Heart left ventricle (tissue), 16 donors: ENCODE measurements around the gene RPS6KA5. TPM values are rescaled to one million over a fixed set of nuclear protein-coding genes. Genes with fewer than 3 reads are reported as not detected.

Experiments used
- ATAC-seq, 4 donors: fragments of 200-7000 bp; cut with Tn5 transposase; one replicate each; pipeline ENCODE4 v1.9.1; 2020 to 2022; ENCODE audit warnings: moderate library complexity in 4 of 4, mild to moderate bottlenecking in 3 of 4, moderate number of reproducible peaks in 1 of 4
- DNase-seq, 5 donors: peaks; one replicate each; pipeline ENCODE4 v3.0.0-alpha.2; 2020
- H3K27ac ChIP-seq, 12 donors: fragments of 200-600 bp; sonication (generic) in 4 of 12; one replicate each; pipeline versions ENCODE4 v1.5.0 to v1.8.0; 2016 to 2022; ENCODE audit warnings: mild to moderate bottlenecking in 2 of 12
- H3K27me3 ChIP-seq, 9 donors: fragments of 200-600 bp; sonication (generic) in 2 of 9; one replicate each; pipeline versions ENCODE4 v1.5.1 to v1.8.0; 2016 to 2022; ENCODE audit warnings: mild to moderate bottlenecking in 3 of 9
- H3K36me3 ChIP-seq, 9 donors: fragments of 200-600 bp; sonication (generic) in 2 of 9; one replicate each; pipeline versions ENCODE4 v1.5.0 to v1.8.0; 2018 to 2022; ENCODE audit warnings: mild to moderate bottlenecking in 2 of 9
- H3K4me1 ChIP-seq, 12 donors: fragments of 200-600 bp; sonication (generic) in 4 of 12; one replicate each; pipeline versions ENCODE4 v1.5.0 to v1.8.0; 2016 to 2022; ENCODE audit warnings: mild to moderate bottlenecking in 3 of 12
- H3K4me3 ChIP-seq, 12 donors: fragments of 200-600 bp; sonication (generic) in 4 of 12; one replicate each; pipeline versions ENCODE4 v1.5.0 to v1.8.0; 2017 to 2022; ENCODE audit warnings: mild to moderate bottlenecking in 9 of 12, moderate library complexity in 4 of 12
- H3K9me3 ChIP-seq, 12 donors: fragments of 200-600 bp; sonication (generic) in 4 of 12; one replicate each; pipeline versions ENCODE4 v1.5.0 to v1.8.0; 2016 to 2022; ENCODE audit warnings: mild to moderate bottlenecking in 1 of 12
- POLR2A ChIP-seq, 2 donors: fragments of 450-650 bp; IDR thresholded peaks; one replicate each; pipeline ENCODE4 v1.6.1; 2017; ENCODE audit warnings: antibody characterized with exemption in 2 of 2, mild to moderate bottlenecking in 2 of 2, moderate library complexity in 2 of 2
- WGBS, 4 donors: extraction: QIAGEN DNeasy Blood & Tissue Kit in 2 of 4; methylation state at CpG; one replicate each; pipeline versions ENCODE4 v1.1.5 to v1.1.7; 2013 to 2018; 5-methylcytosine and 5-hydroxymethylcytosine counted together
- intact Hi-C, 10 donors: fragments of 100-400 bp; cut with DNase I; formaldehyde crosslinking; loops; one replicate each; pipeline versions ENCODE4 v1.11.1 to v1.14.2; 2022
- polyA plus RNA-seq, 2 donors: library from polyadenylated mRNA; stranded (reverse); fragments of 200-250 nt; gene quantifications; one replicate each; pipeline ENCODE4 v1.2.3, GENCODE V29; 2013
- total RNA-seq, 9 donors: library from RNA; depleted of rRNA in 2 of 9; stranded (reverse); fragments of >200 nt in 2 of 9; fragmentation: NEBNext Ultra II Directional in 3 of 9; extraction: Animal tissue kit (Norgen Biotek cat#: 25700) in 3 of 9; gene quantifications; one replicate each; pipeline versions ENCODE4 v1.1.0 to v1.2.4, GENCODE V29; 2016 to 2023
- TF ChIP-seq, protein P1 (sequence below), 12 donors: fragments of 200-600 bp; sonication (generic) in 4 of 12; IDR thresholded peaks; one replicate each; pipeline versions ENCODE4 v1.5.0 to v1.8.0; 2018 to 2022; ENCODE audit warnings: antibody characterized with exemption in 12 of 12, mild to moderate bottlenecking in 5 of 12
- donor health status: ischemic (EF 13 %, LVEDD 7.1; RV severe dilation, severe dysfunction).
- donor health status: healthy with polysubstance abuse.
- donor health status: DM: no; HTN: yes; CAD: no.
- donor health status: DM: no; HTN: no; CAD: no.
- donor health status: ischemic (EF 25% LVEDD 6.9; RV normal size, moderate dysfunction).
- donor health status: ischemic (EF 25% LVEDD 5.7; RV mildly dilated, moderate dysfunction).
- donor health status: healthy.
- donor health status: DM: yes; HTN: yes; CAD: no.
- donor health status: ischemic (EF 35%, LVEDD 5.7; RV mildly dilated, moderate dysfunction).
- donor health status: nonischemic (EF 11% LVEDD 7.7; RV severe dilation, severe dysfunction).
- donor health status: DM: yes; HTN: yes; CAD: no.
- donor health status: PGD.
- donor health status: ischemic (EF 29% LVEDD 5.4; RV normal size, mild dysfunction).
- donor health status: nonischemic (EF 23%, LVEDD 6.1; RV moderate dilation, normal function).

Gene RPS6KA5
- total and polyA plus RNA-seq, 11 donors: 0.72 to 13.3 (median 8.5) TPM

DNA sequence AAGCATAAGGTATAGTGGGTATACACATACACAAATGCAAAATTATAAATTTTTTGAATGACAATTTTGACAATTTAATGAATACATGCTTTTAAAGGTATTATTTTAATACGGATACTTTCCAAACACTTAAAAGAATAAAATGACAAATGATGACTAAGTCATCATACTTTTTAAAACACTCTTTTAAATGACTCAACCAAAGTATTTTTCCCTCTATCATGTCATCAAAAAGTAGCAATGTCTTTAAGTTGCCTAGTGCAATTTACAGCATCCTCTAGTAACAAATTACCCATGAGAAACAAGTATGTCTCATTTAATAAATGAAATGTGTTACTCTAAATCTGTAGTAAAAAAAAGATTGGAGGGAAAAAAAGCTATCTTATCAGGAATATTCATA, 73.3 kb downstream of the RPS6KA5 start:
- ATAC-seq: no peak
- 92 to 99% (median 96%) methylated on average over 1 of the region's 1 CpG for WGBS, 4 donors
- H3K4me3 ChIP-seq: no peak overlapping the region
- H3K27me3 ChIP-seq: no peaks in the 10 kb centered on the region
- H3K4me1 ChIP-seq: no peaks in the 10 kb centered on the region
- TF ChIP-seq POLR2A (IDR thresholded peaks at IDR 0.05): no peak
- TF ChIP-seq, protein P1, sequence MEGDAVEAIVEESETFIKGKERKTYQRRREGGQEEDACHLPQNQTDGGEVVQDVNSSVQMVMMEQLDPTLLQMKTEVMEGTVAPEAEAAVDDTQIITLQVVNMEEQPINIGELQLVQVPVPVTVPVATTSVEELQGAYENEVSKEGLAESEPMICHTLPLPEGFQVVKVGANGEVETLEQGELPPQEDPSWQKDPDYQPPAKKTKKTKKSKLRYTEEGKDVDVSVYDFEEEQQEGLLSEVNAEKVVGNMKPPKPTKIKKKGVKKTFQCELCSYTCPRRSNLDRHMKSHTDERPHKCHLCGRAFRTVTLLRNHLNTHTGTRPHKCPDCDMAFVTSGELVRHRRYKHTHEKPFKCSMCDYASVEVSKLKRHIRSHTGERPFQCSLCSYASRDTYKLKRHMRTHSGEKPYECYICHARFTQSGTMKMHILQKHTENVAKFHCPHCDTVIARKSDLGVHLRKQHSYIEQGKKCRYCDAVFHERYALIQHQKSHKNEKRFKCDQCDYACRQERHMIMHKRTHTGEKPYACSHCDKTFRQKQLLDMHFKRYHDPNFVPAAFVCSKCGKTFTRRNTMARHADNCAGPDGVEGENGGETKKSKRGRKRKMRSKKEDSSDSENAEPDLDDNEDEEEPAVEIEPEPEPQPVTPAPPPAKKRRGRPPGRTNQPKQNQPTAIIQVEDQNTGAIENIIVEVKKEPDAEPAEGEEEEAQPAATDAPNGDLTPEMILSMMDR (IDR thresholded peaks at IDR 0.05): no peak
- no peaks in the 10 kb centered on the region for H3K36me3 ChIP-seq
- H3K9me3 ChIP-seq: no peaks in the 10 kb centered on the region
- intact Hi-C loops: no loop called here
- no peak for DNase-seq
- H3K27ac ChIP-seq: no peak overlapping the region

DNA sequence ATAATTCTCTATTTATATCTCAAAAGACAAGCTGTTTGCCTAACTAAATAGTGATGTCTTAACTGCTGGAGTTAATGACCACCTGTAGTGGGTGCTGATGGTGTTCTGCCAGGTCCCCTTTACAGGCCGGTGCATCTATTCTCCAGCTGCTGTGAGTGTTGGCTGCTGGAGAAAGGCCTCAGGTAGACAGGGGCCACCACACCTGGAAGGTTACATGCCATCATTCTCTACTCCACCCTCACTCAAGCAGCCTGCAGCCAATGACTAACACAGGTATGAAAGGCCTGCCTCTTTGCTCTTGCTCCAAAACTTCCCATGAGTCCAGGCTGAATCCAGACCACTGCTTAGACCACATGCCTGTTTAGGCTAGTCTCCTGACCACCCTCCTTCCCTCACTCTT, 73.9 kb downstream of the RPS6KA5 start:
- H3K27me3 ChIP-seq: no peaks in the 10 kb centered on the region
- no peak overlapping the region for H3K27ac ChIP-seq
- no peaks in the 10 kb centered on the region for H3K4me1 ChIP-seq
- DNase-seq (no peak), ATAC-seq (no peak)
- 79 to 90% (median 84%) methylated on average over 1 of the region's 1 CpG for WGBS, 4 donors
- H3K4me3 ChIP-seq: no peak overlapping the region
- H3K9me3 ChIP-seq: no peaks in the 10 kb centered on the region
- intact Hi-C loops: no loop called here
- TF ChIP-seq, protein P1 (IDR thresholded peaks at IDR 0.05): no peak
- no peak for TF ChIP-seq POLR2A (IDR thresholded peaks at IDR 0.05)
- no peaks in the 10 kb centered on the region for H3K36me3 ChIP-seq

DNA sequence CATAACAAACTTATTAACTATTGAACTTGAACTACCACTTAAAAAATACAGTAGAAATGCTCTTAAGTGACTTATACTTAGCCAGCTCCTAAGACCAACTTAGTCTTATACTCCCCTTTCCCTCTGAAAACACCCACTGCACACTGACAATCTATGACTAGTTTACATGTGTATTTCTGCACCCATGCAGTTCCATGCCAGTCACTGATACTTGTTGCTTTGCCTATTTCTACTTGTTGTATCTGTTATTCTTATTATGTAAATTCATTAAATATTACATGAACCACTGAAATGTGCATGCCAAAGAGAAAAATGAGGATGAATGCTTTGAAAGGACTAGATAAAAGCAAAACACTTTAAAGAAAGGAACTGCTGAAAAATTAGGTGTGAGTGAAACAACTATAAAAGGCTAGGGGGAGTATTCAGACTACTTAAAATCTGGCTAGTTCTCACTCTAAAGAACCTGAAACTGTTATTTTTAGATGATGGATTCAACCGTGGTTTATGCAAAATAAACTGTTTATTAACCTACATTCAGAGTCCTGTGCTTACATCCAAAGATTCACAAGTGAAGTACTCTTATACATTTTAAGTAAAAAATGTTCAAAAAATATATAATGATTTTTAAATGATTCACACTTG, 74.7 kb downstream of the RPS6KA5 start:
- ATAC-seq (no peak), DNase-seq (no peak)
- 35 to 56% (median 38%) methylated on average over 1 of the region's 1 CpG for WGBS, 4 donors
- Histone ChIP-seq H3K27me3 (no peaks in the 10 kb centered on the region), H3K4me3 (no peak overlapping the region), H3K9me3 (no peaks in the 10 kb centered on the region), H3K36me3 (no peaks in the 10 kb centered on the region), H3K27ac (no peak overlapping the region), H3K4me1 (no peaks in the 10 kb centered on the region)
- intact Hi-C loops: no loop called here
- TF ChIP-seq POLR2A (IDR thresholded peaks at IDR 0.05): no peak
- TF ChIP-seq, protein P1 (IDR thresholded peaks at IDR 0.05): no peak

DNA sequence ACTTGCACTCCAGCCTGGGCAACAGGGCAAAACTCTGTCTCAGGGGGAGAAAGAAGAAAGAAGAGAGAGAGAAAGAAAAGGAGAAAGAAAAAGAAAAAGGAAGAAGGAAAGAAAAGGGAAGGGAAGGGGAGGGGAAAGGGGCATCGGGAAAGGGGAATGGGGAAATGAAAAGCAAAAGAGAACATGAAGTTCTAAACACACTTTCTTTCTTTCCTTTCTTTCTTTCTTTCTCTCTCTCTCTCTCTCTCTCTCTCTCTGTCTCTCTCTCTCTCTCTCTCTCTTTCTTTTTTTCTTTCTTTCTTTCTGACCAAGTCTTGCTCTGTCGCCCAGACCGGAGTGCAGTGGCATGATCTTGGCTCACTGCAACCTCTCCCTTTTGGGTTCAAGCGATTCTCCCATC, 76.9 kb downstream of the RPS6KA5 start:
- H3K27ac ChIP-seq: no peak overlapping the region
- H3K27me3 ChIP-seq: no peaks in the 10 kb centered on the region
- WGBS, 4 donors: 90 to 98% (median 95%) methylated on average over 4 of the region's 4 CpGs
- H3K36me3 ChIP-seq: no peaks in the 10 kb centered on the region
- intact Hi-C loops: no loop called here
- no peaks in the 10 kb centered on the region for H3K9me3 ChIP-seq
- no peaks in the 10 kb centered on the region for H3K4me1 ChIP-seq
- TF ChIP-seq, protein P1 (IDR thresholded peaks at IDR 0.05): no peak
- TF ChIP-seq POLR2A (IDR thresholded peaks at IDR 0.05): no peak
- no peak overlapping the region for H3K4me3 ChIP-seq
- DNase-seq (no peak), ATAC-seq (no peak)
